ENCODE data around the gene INTS1.

Gene INTS1

GRCh38 chr7:1546274-1546908 is 42.2 kb upstream of the INTS1 start:
- H3K36me3 ChIP-seq (replicated peaks; ENCODE audit: insufficient read depth, low read length) = no peaks in the 10 kb centered on the region
- no peaks in the 10 kb centered on the region for H3K9me3 ChIP-seq (replicated peaks; ENCODE audit: insufficient read depth, low read length)
- no peak overlapping the region for H2AFZ ChIP-seq (ENCODE audit: low read length)
- no peaks in the 10 kb centered on the region for H3K4me1 ChIP-seq (ENCODE audit: low read length)
- TF ChIP-seq CTCF (IDR thresholded peaks at IDR 0.05; ENCODE audit: low read length) = no peak
- no peaks in the 10 kb centered on the region for H3K9me2 ChIP-seq (replicated peaks; ENCODE audit: insufficient read depth, low read length)
- H3F3A ChIP-seq (ENCODE audit: insufficient read depth, low read length) = no peaks in the 10 kb centered on the region
- no peak for DNase-seq
- no peak overlapping the region for H3K27ac ChIP-seq (ENCODE audit: low read length)
- H3K4me3 ChIP-seq (ENCODE audit: low read length) = no peak overlapping the region
- H3K79me2 ChIP-seq (ENCODE audit: low read length) = no peaks in the 10 kb centered on the region
- peaks cover 18% of the 10 kb centered on the region for H3K27me3 ChIP-seq (replicated peaks; ENCODE audit: insufficient read depth, low read length)
- H3K9ac ChIP-seq (ENCODE audit: low read length) = no peak overlapping the region
- no peaks in the 10 kb centered on the region for H4K20me1 ChIP-seq (ENCODE audit: insufficient read depth, low read length)
- H3K4me2 ChIP-seq (ENCODE audit: low read depth, low read length) = no peak overlapping the region

- Histone ChIP-seq H3F3A (ENCODE audit: insufficient read depth, low read length) (no peaks in the 10 kb centered on the region), H2AFZ (ENCODE audit: low read length) (no peak overlapping the region), H3K79me2 (ENCODE audit: low read length) (no peaks in the 10 kb centered on the region), H3K4me1 (ENCODE audit: low read length) (no peaks in the 10 kb centered on the region), H3K4me2 (ENCODE audit: low read depth, low read length) (no peak overlapping the region), H4K20me1 (ENCODE audit: insufficient read depth, low read length) (no peaks in the 10 kb centered on the region), H3K27me3 (replicated peaks; ENCODE audit: insufficient read depth, low read length) (peaks cover 16% of the 10 kb centered on the region), H3K4me3 (ENCODE audit: low read length) (no peak overlapping the region), H3K9me3 (replicated peaks; ENCODE audit: insufficient read depth, low read length) (no peaks in the 10 kb centered on the region), H3K9ac (ENCODE audit: low read length) (no peak overlapping the region), H3K27ac (ENCODE audit: low read length) (no peak overlapping the region), H3K36me3 (replicated peaks; ENCODE audit: insufficient read depth, low read length) (no peaks in the 10 kb centered on the region), H3K9me2 (replicated peaks; ENCODE audit: insufficient read depth, low read length) (no peaks in the 10 kb centered on the region)
- no peak for TF ChIP-seq CTCF (IDR thresholded peaks at IDR 0.05; ENCODE audit: low read length)
- no peak for TF ChIP-seq EZH2phosphoT487 (IDR thresholded peaks at IDR 0.05; ENCODE audit: low read length)
- TF ChIP-seq EZH2 (optimal IDR thresholded peaks at IDR 0.05; ENCODE audit: low read depth, low read length) = no peak
- no peak for DNase-seq
Observed at GRCh38 chr7:1545417-1546246, 41.4 kb upstream of the INTS1 start.

GRCh38 chr7:1544896-1545416 is 40.8 kb upstream of the INTS1 start:
- H3K4me3 ChIP-seq (ENCODE audit: low read length) = no peak overlapping the region
- no peaks in the 10 kb centered on the region for H3K79me2 ChIP-seq (ENCODE audit: low read length)
- H3F3A ChIP-seq (ENCODE audit: insufficient read depth, low read length) = no peaks in the 10 kb centered on the region
- DNase-seq = no peak
- TF ChIP-seq EZH2phosphoT487 (IDR thresholded peaks at IDR 0.05; ENCODE audit: low read length) = no peak
- no peak for TF ChIP-seq EZH2 (optimal IDR thresholded peaks at IDR 0.05; ENCODE audit: low read depth, low read length)
- no peak for TF ChIP-seq CTCF (IDR thresholded peaks at IDR 0.05; ENCODE audit: low read length)
- no peak overlapping the region for H2AFZ ChIP-seq (ENCODE audit: low read length)
- peaks cover 13% of the 10 kb centered on the region for H3K27me3 ChIP-seq (replicated peaks; ENCODE audit: insufficient read depth, low read length)
- H3K4me2 ChIP-seq (ENCODE audit: low read depth, low read length) = no peak overlapping the region
- no peaks in the 10 kb centered on the region for H3K4me1 ChIP-seq (ENCODE audit: low read length)
- H3K9me2 ChIP-seq (replicated peaks; ENCODE audit: insufficient read depth, low read length) = no peaks in the 10 kb centered on the region
- H3K36me3 ChIP-seq (replicated peaks; ENCODE audit: insufficient read depth, low read length) = no peaks in the 10 kb centered on the region
- H3K9ac ChIP-seq (ENCODE audit: low read length) = no peak overlapping the region
- H4K20me1 ChIP-seq (ENCODE audit: insufficient read depth, low read length) = no peaks in the 10 kb centered on the region
- no peaks in the 10 kb centered on the region for H3K9me3 ChIP-seq (replicated peaks; ENCODE audit: insufficient read depth, low read length)
- no peak overlapping the region for H3K27ac ChIP-seq (ENCODE audit: low read length)

Data from MM.1S (cell line).